ENCODE measurements around the gene ACAP2. TPM values are rescaled to one million over a fixed set of nuclear protein-coding genes. Genes with fewer than 3 reads are reported as not detected.

Gene ACAP2
- total RNA-seq, 1 experiment from 2014 or later, result 42.9 TPM

- intact Hi-C loops (cut with micrococcal nuclease; ENCODE audit: unreplicated experiment), result no loop called here
- no peak overlapping the region for H3K27ac Mint-ChIP-seq (ENCODE audit: unreplicated experiment)
- H3K4me3 ChIP-seq (ENCODE audit: low read depth, low read length), result no peak overlapping the region
- no peak for TF ChIP-seq CTCF (IDR thresholded peaks at IDR 0.05; ENCODE audit: insufficient read depth in 1 of 2, low read depth in 1 of 2, low read length in 1 of 2, severe bottlenecking in 1 of 2, unreplicated experiment in 1 of 2)
- BruUV-seq (replicated peaks), result no TSS peak
- CTCF ChIA-PET, result no interaction called here
- peaks cover 12% of the 10 kb centered on the region for H3K36me3 Mint-ChIP-seq (ENCODE audit: insufficient read depth, unreplicated experiment)
- H3K4me1 Mint-ChIP-seq (ENCODE audit: low read depth, unreplicated experiment), result no peaks in the 10 kb centered on the region
- H3K4me3 Mint-ChIP-seq (ENCODE audit: unreplicated experiment), result no peak overlapping the region
- POLR2A ChIA-PET, result no interaction called here
- no peaks in the 10 kb centered on the region for H3K4me1 ChIP-seq
- H3K27me3 Mint-ChIP-seq (ENCODE audit: insufficient read depth, unreplicated experiment), result no peaks in the 10 kb centered on the region
- no peaks in the 10 kb centered on the region for H3K9me3 Mint-ChIP-seq (ENCODE audit: unreplicated experiment)
- peak in 1 of 2 experiments; percentile 12 for DNase-seq
- H3K36me3 ChIP-seq (ENCODE audit: control insufficient read depth, insufficient read depth, low read length), result no peaks in the 10 kb centered on the region
- H3K9me3 ChIP-seq, result no peaks in the 10 kb centered on the region
- no peaks in the 10 kb centered on the region for H3K27me3 ChIP-seq (replicated peaks; ENCODE audit: control insufficient read depth, insufficient read depth, low read length)
Observed at GRCh38 chr3:195240939-195241338, 201.9 kb downstream of the ACAP2 start.

- Histone ChIP-seq H3K36me3 (ENCODE audit: control insufficient read depth, insufficient read depth, low read length) (no peaks in the 10 kb centered on the region), H3K27me3 (replicated peaks; ENCODE audit: control insufficient read depth, insufficient read depth, low read length) (no peaks in the 10 kb centered on the region), H3K4me1 (no peaks in the 10 kb centered on the region), H3K9me3 (no peaks in the 10 kb centered on the region), H3K4me3 (ENCODE audit: low read depth, low read length) (no peak overlapping the region)
- no peak overlapping the region for H3K27ac Mint-ChIP-seq (ENCODE audit: unreplicated experiment)
- H3K27me3 Mint-ChIP-seq (ENCODE audit: insufficient read depth, unreplicated experiment), result no peaks in the 10 kb centered on the region
- no peak for DNase-seq
- CTCF ChIA-PET, result no interaction called here
- no peak for TF ChIP-seq CTCF (IDR thresholded peaks at IDR 0.05; ENCODE audit: insufficient read depth in 1 of 2, low read depth in 1 of 2, low read length in 1 of 2, severe bottlenecking in 1 of 2, unreplicated experiment in 1 of 2)
- peaks cover 2% of the 10 kb centered on the region for H3K9me3 Mint-ChIP-seq (ENCODE audit: unreplicated experiment)
- no peaks in the 10 kb centered on the region for H3K4me1 Mint-ChIP-seq (ENCODE audit: low read depth, unreplicated experiment)
- intact Hi-C loops (cut with micrococcal nuclease; ENCODE audit: unreplicated experiment), result no loop called here
- BruUV-seq (replicated peaks), result no TSS peak
- no peak overlapping the region for H3K4me3 Mint-ChIP-seq (ENCODE audit: unreplicated experiment)
- POLR2A ChIA-PET, result no interaction called here
- peaks cover 12% of the 10 kb centered on the region for H3K36me3 Mint-ChIP-seq (ENCODE audit: insufficient read depth, unreplicated experiment)
Observed at GRCh38 chr3:195240171-195240701, 202.6 kb downstream of the ACAP2 start.

GRCh38 chr3:195239121-195239520, 203.7 kb downstream of the ACAP2 start:
- H3K27ac Mint-ChIP-seq (ENCODE audit: unreplicated experiment), result no peak overlapping the region
- no TSS peak for BruUV-seq (replicated peaks)
- no peak for DNase-seq
- intact Hi-C loops (cut with micrococcal nuclease; ENCODE audit: unreplicated experiment), result no loop called here
- no peak overlapping the region for H3K4me3 ChIP-seq (ENCODE audit: low read depth, low read length)
- ChIA-PET POLR2A (no interaction called here), CTCF (no interaction called here)
- no peak overlapping the region for H3K4me3 Mint-ChIP-seq (ENCODE audit: unreplicated experiment)
- TF ChIP-seq CTCF (IDR thresholded peaks at IDR 0.05; ENCODE audit: insufficient read depth in 1 of 2, low read depth in 1 of 2, low read length in 1 of 2, severe bottlenecking in 1 of 2, unreplicated experiment in 1 of 2), result no peak
- no peaks in the 10 kb centered on the region for H3K4me1 ChIP-seq
- H3K9me3 Mint-ChIP-seq (ENCODE audit: unreplicated experiment), result peaks cover 9% of the 10 kb centered on the region
- H3K36me3 Mint-ChIP-seq (ENCODE audit: insufficient read depth, unreplicated experiment), result peaks cover 12% of the 10 kb centered on the region
- no peaks in the 10 kb centered on the region for H3K36me3 ChIP-seq (ENCODE audit: control insufficient read depth, insufficient read depth, low read length)
- H3K27me3 Mint-ChIP-seq (ENCODE audit: insufficient read depth, unreplicated experiment), result no peaks in the 10 kb centered on the region
- H3K27me3 ChIP-seq (replicated peaks; ENCODE audit: control insufficient read depth, insufficient read depth, low read length), result no peaks in the 10 kb centered on the region
- no peaks in the 10 kb centered on the region for H3K4me1 Mint-ChIP-seq (ENCODE audit: low read depth, unreplicated experiment)
- no peaks in the 10 kb centered on the region for H3K9me3 ChIP-seq

All from Caco-2 (cell line).